Bronchial smooth muscle cell (primary cell): ENCODE results near the gene CSN1S1. TPM values are rescaled to one million over a fixed set of nuclear protein-coding genes. Genes with fewer than 3 reads are reported as not detected.

Source experiments
- total RNA-seq: library from RNA; depleted of rRNA; stranded (reverse); fragments of >200 nt; gene quantifications from 2 replicates; pipeline ENCODE4 v1.2.1, GENCODE V29; 2014

CSN1S1 gene
- total RNA-seq = not detected in 2 replicates

GRCh38 chr4:69930768-69931167, at the start of gene CSN1S1:
Gene CSN1S1, plus strand, starts transcription at chr4:69931068. Its CDS starts 1,488 bp downstream, at chr4:69932556.

GRCh38 chr4:69965628-69966027, 34.8 kb downstream of the CSN1S1 start, which contains the start of gene CSN2:
Gene CSN2, minus strand, starts transcription at chr4:69965728. Its CDS starts 4,733 bp downstream, at chr4:69960995.

GRCh38 chr4:69995526-69996016, 64.7 kb downstream of the CSN1S1 start, which contains the start of gene STATH:
Gene STATH, plus strand, starts transcription at chr4:69995966. Its CDS starts 2,472 bp downstream, at chr4:69998438.

Other genes with a start within 250 kb of the CSN1S1 start
- 0.32 TPM in 1 of 2 replicates, not detected in the other for gene SULT1B1, start 170.4 kb upstream of the CSN1S1 start, total RNA-seq
- gene SULT1E1, start 70.9 kb upstream of the CSN1S1 start, total RNA-seq = 0.16 TPM in 1 of 2 replicates, not detected in the other
- gene CSN2, start 34.7 kb downstream of the CSN1S1 start, total RNA-seq = not detected in 2 replicates
- not detected in 2 replicates for gene STATH, start 64.9 kb downstream of the CSN1S1 start, total RNA-seq
- not detected in 2 replicates for gene HTN3, start 97.4 kb downstream of the CSN1S1 start, total RNA-seq
- not detected in 2 replicates for gene HTN1, start 119.4 kb downstream of the CSN1S1 start, total RNA-seq
- not detected in 2 replicates for gene PRR27, start 223.2 kb downstream of the CSN1S1 start, total RNA-seq